ENCODE measurements around the gene PKMYT1.

Gene PKMYT1

GRCh38 chr16:2980227-2981176 is at the start of gene PKMYT1:
PKMYT1 (minus strand) TSS chr16:2980446; CDS start chr16:2979657, 789 bp downstream.
- DNase-seq (ENCODE audit: low read depth): peak; percentile 84

DNA sequence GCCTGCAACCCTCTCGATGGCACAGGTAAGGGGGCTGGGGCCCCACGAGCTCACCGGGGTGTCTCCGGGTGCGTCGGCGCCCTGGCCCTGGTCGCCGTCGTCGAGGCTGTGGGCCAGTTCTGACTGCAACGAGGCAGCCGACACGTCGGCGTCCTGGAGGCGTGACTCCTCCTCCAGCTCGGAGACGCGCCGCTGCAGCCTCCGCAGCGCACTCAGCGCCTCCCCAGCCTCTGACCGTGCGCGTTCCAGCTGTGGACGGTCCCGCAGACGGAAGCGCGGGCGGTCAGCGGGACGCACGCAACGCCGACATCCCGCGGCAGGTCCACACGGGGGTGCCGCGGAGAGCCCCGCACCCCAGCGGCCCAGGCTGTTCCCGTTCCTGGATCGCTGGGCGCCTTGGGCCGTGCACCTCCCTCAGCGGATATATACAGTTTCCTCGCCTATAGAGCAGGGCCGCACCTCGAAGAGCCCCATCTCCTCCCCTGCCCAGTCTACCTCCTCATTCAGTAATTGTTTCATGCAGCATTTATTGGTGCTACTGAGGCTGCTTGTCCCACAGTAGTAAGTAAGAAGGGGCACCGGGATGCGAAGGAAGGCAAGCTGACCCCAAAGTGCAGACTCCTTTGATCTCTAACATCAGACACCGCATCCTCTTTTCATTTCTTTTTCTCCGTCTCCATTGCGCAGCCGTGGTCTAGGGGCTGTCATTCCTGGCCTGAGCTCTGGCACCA is 49.4 kb upstream of the PKMYT1 start:
- DNase-seq (ENCODE audit: low read depth): no peak

DNA sequence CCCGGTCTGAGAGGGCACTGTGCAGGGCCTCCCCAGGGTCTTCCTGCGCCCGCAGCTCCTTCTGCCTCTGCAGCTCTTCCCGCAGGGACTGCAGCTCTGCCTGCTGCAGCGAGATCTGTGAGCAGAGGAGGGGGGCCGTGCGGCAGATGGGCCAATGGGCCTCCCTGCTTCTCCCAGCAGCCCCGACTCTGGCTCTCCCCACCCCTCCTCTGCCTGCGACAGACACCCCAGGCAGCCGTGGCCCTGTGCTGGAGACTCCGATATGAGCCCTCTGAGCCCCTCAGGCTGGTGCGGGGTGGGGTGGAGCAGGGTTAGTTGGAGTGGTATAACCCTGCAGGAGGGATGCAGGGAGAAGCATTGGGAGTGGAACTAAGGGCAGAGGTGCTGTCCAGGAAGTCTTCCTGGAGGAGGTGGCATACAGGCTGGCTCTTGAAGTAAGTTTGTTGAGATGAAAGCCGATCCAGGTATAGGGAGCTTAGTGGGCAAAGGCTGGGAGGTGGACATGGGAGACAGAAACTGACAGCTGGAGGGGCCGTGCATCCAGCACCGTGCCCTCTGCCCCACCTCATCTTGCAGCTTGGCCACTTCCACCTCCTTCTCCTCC is 48.6 kb upstream of the PKMYT1 start:
- DNase-seq (ENCODE audit: low read depth): no peak

DNA sequence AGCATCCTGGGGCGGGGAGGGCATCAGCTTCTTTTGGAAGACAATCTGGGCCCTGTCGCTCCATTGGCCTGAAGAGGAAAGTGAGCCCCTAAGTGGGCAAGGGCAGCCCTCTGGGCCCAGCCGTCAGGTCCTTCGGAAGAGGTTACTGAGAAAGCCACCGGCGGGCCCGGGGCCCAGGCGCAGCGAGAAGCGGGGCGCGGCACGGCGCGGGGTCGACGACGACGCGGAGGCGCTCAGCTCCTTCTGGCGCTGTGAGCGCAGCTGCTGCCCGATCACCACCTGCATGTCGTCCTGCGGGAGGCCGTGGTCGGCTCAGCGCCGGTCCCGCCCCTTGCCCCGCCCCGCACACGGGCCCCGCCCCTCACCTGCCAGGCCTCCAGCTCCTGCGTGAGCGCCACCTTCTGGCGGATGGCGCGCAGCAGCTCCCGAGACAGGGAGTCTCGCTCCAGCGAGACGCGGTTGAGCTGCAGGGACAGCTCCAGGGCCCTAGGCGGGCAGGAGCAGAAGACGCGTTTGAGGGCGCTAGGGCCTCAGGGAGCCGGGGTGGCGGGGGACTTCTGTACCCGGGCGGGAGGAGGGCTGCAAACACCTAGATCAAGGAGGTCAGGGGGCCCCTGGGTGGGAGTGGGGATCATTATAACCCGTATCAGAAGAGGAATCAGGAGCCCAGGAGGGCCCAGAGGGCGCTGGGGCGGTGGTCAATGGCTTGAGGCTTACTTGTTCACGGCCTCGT is 47.9 kb upstream of the PKMYT1 start:
- peak; percentile 74 for DNase-seq (ENCODE audit: low read depth)

- no peak for DNase-seq (ENCODE audit: low read depth)
These were observed 47.2 kb upstream of the PKMYT1 start for GRCh38 chr16:3027489-3027795.

- DNase-seq (ENCODE audit: low read depth): no peak
These were observed 46.6 kb upstream of the PKMYT1 start for GRCh38 chr16:3026609-3027488.

DNA sequence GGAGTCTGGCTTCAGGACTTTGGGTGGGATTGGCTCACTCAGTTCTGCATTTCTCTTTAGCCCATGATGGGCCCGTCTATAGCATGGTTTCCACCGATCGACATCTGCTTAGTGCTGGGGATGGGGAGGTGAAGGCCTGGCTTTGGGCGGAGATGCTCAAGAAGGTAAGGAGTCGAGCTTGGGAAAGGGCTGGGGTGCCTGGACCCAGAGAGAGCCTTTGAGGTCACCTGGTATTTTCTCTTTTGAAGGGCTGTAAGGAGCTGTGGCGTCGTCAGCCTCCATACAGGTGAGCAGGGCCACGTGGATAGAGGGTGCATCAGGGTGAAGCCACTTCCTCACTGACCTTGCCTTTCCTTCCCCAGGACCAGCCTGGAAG is 45.7 kb upstream of the PKMYT1 start:
- DNase-seq (ENCODE audit: low read depth): no peak

GRCh38 chr16:3025032-3026002 is 45.1 kb upstream of the PKMYT1 start:
- DNase-seq (ENCODE audit: low read depth): no peak

DNA sequence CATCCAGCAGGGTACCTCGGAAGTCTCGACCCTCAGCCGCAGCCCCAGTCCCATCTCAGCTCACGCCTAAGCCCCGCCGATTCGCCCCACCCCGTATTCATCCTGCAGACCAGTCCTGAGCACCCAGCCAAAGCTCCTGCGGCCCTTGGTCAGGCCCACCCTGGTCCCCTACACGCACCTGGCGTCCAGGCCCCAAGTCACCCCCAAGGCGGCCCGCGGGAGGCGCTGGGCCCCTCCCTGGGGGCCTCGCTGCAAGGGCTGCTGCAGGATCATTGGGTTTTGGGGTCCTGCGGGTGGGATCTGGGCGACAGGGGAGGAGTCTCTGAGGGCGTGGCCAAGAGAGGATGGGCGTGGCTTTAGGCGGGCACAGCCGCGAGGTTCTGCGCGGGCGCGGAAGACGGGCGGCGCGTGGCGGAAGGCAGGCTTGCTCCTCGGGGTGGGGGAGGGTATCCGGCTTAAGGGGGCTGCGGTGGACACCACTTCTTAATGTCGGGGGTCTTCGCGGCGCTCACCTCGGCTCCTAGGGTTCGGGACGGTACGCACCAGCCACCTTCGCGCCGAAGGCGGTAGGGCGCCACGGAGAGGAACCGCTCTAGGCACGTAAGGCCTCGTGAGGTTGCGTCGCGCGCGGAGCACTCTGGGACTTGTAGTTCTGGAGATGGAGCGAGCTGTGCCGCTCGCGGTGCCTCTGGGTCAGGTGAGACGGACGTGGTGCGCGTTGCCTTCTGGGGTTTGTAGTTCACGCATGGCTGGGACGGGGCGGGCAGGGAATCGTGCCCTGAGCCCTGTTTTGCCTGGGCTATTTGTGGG is 43.6 kb upstream of the PKMYT1 start, which contains the start of the genes HCFC1R1 and THOC6:
Gene HCFC1R1 (minus strand): TSS at position 274 of the 810 bp plus-strand sequence. CDS start 1 bp downstream, at position 273.
Gene THOC6 (plus strand): TSS at position 367 of the 810 bp plus-strand sequence. CDS start 292 bp downstream, at position 659.
- DNase-seq (ENCODE audit: low read depth): peak; percentile 92

GRCh38 chr16:3023415-3023668 is 43.1 kb upstream of the PKMYT1 start:
- DNase-seq (ENCODE audit: low read depth): no peak

DNA sequence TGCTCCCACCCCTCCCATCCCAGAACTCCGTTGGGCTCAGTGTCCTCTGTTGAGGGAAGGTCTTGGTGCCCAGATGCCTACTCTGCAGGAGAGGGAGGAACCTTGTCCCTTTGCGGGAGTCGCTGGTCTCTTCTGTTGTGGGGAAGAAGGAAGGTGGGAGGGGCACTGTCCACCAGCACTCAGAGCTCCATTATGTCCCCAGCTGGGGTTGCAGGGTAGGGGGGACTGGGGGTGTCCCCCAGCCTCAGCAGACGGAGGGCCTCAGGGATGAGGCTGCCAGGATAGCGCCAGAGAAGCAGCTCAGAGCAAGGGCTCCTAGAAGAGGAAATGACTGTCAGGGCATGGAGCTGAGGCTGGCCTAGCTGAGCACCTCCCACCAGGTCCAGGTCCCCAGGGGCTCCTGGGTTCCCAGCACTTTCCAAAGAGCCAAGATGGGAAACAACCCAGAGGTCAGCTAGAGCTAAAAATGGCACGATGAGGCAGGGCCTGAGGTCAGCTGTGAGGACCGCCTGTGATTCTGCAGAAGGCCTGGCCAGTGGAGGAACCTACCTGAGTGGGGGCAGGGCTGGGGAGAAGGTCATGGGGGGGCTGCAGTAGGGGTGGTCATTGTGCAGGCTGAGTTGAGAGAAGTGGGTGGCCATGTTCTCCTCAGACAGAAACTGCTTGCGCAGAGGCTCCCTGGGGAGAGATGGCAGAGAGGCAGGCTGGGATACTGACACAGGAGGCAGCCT is 42.6 kb upstream of the PKMYT1 start:
- DNase-seq (ENCODE audit: low read depth): no peak

DNA sequence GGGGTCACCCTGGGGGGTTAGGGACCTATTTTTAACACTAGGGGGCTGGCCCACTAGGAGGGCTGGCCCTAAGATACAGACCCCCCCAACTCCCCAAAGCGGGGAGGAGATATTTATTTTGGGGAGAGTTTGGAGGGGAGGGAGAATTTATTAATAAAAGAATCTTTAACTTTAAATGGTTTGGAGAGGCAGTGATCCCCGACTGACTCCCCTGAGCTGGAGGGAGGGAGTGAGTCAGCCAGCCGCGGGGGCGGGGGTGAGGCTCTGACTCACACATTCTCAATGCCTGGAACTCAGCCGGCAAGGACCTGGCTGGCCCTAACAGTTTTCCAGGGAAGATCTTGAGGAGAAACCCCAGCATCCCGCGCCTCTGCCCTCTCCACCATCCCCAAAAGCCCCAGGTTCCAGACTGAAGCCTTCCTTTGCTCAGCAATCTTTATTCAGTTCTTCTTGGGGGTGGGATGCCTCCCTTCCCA is 42.0 kb upstream of the PKMYT1 start:
- peak; percentile 76 for DNase-seq (ENCODE audit: low read depth)

DNA sequence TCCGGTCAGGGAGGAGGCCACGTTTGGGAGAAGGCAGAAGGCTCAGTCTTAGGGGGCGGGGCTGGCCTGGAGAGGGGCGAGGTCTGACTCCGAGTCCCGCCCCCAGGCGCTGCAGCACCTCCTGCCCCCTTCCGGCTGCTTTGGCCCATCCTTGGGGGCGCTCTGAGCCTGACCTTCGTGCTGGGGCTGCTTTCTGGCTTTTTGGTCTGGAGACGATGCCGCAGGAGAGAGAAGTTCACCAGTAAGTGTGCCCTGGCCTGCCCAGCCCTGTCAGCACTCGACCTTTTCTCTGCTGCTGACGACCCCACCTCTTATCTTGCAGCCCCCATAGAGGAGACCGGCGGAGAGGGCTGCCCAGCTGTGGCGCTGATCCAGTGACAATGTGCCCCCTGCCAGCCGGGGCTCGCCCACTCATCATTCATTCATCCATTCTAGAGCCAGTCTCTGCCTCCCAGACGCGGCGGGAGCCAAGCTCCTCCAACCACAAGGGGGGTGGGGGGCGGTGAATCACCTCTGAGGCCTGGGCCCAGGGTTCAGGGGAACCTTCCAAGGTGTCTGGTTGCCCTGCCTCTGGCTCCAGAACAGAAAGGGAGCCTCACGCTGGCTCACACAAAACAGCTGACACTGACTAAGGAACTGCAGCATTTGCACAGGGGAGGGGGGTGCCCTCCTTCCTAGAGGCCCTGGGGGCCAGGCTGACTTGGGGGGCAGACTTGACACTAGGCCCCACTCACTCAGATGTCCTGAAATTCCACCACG is 41.4 kb upstream of the PKMYT1 start:
- DNase-seq (ENCODE audit: low read depth): peak; percentile 86

GRCh38 chr16:3020604-3021448 is 40.6 kb upstream of the PKMYT1 start:
- peak; percentile 79 for DNase-seq (ENCODE audit: low read depth)

DNA sequence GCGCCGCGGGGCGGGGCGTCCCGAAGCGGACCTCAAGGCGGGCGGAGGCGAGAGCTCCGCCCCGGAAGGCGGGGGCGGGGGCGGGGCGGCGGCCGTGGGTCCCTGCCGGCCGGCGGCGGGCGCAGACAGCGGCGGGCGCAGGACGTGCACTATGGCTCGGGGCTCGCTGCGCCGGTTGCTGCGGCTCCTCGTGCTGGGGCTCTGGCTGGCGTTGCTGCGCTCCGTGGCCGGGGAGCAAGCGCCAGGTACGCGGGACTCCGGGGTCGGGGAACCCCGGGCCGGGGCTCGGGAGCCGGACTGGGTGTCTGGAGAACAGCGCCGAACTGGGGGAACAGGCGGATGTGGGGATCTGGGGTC is 40.0 kb upstream of the PKMYT1 start, which contains the start of gene TNFRSF12A:
Gene TNFRSF12A (plus strand): TSS at position 122 of the 357 bp plus-strand sequence. CDS start 30 bp downstream, at position 152.
- DNase-seq (ENCODE audit: low read depth): peak; percentile 53

GRCh38 chr16:3019594-3020246 is 39.5 kb upstream of the PKMYT1 start:
- DNase-seq (ENCODE audit: low read depth): no peak
